HG03520 (cell line): ENCODE results near the gene CCAR1.
"Not testable (repeated sequence)": the region's sequence is repeated elsewhere in the genome, so short reads cannot be mapped to it uniquely, and the experiment has no call there.

Source experiments
- ATAC-seq: cut with Tn5 transposase; IDR thresholded peaks from one replicate; pipeline ENCODE4 v1.9.1; 2021; ENCODE audit warnings: mild to moderate bottlenecking, moderate library complexity; ENCODE audit not compliant: unreplicated experiment

CCAR1 gene

DNA sequence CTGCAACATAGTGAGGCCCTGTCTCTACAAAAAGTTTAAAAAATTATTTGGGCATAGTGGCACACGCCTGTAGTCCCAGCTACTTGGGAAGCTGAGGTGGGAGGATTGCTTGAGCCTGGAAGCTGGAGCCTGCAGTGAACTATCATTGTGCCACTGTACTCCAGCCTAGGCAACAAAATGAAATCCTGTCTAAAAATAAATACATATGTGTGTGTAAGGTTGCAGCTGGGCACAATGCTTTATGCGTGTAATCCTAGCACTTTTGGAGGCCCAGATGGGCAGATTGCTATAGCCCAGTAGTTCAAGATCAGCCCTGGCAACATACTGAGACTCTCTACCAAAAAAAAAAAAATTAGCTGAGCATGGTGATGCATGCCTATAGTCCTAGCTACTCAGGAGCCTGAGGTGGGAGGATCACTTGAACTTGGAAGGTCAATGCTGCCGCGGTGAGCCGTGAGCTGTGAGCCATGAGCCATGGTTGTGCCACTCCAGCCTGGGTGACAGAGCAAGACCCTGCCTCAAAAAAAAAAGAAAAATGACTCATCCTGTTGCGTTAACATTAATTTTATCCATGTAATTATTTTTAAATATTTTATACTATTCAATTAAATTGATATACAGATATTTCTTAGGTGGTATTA, 38.3 kb downstream of the CCAR1 start:
- ATAC-seq = no peak

DNA sequence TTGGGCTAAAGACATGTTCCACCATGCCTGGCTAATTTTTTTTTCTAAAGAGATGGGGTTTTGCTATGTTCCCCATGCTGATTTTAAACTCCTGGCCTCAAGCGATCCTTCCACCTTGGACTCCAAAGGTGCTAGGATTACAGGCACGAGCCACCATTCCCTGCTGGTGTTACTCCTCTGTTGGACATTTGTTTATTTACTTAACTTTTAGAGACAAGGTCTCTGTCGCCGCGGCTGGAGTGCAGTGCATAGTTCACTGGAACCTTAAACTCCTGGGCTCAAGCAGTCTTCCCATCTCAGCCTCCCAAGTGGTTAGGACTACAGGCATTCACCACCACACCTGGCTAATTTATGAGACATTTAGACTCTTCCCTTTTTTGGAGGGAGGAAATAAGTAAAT, 38.9 kb downstream of the CCAR1 start:
- no peak for ATAC-seq

DNA sequence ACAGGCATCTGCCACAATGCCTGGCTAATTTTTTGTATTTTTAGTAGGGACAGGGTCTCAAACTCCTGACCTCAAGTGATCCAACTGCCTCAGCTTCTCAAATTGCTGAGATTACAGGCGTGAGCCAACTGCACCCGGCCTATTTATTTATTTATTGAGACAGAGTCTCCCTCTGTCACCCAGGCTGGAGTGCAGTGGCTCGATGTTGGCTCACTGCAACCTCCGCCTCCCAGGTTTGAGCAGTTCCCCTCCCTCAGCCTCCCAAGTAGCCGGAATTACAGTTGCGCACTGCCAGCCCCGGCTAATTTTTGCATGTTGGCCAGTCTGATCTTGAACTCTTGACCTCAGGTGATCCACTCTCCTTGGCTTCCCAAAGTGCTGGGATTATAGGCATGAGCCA, 46.4 kb downstream of the CCAR1 start:
- not testable (repeated sequence) for ATAC-seq

DNA sequence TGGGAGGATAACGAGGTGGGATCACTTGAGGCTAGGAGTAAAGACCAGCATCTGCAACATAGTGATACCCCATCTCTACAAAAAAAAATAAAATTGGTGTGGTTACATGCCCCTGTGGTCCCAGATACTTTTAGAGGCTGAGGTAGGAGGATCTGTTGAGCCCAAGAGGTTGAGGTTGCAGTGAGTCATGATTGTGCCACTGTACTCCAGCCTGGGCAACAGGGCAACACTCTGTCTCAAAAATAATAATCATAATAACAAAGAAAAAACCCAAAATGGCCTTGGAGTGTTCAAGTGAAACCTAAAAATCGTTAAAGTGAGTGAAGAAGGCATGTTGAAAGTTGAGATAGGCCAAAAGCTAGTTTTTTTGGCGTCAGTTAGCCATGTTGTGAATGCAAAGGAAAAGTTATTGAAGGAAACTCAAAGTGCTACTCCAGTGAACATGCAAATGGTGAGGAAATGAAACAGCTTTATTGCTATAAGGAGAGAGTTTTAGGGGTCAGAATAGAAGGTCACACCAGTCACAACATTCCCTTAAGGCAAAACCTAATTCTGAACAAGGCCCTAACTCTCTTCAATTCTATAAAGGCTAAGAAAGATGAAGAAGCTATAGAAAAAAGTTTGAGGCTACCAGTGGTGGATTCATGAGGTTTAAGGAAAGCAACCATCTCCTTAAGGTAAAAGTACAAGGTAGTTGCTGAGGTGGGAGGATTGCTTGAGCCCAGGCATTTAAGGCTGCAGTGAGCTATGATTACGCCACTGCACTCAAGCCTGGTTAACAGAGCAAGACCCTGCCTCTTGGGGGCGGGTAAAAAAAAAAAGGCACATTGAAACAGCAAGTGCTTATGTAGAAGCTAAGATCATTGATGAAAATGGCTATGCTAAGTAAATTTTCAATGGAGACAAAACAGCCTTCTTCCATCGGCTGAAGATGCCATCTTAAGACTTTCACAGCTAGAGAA, 60.9 kb downstream of the CCAR1 start:
- ATAC-seq = no peak

DNA sequence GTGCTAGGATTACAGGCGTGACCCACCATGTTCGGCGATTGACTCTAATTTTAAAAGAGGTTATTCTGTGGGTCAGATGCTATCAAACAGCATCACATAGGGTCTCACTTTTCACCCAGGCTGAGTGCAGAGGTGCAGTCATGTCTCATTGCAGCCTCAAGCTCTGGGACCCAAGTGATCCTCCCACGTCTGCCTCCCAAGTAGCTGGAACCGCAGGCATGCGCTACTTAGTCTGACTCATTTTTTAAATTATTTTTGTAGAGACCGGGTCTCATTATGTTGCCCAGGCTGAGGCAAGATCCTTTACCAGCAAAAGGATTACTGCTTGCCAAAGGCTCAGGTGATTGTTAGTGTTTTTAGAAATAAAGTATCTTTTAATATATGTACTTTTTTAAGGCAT, 63.4 kb downstream of the CCAR1 start:
- ATAC-seq = no peak

DNA sequence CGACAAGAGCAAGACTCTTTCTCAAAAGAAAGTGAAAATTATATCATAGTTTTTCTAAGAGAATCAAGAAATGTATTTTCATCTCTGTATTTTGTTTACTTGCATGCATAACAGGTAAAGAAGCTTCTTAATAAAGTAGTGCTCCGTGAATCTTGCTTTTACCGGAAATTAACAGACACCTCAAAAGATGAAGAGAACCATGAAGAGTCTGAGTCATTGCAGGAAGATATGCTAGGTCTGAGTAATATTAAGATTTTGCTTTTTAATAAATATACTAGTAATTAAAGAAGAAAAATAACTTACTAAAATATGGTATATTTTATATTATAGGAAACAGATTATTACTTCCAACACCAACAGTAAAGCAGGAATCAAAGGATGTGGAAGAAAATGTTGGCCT, 66.8 kb downstream of the CCAR1 start:
- no peak for ATAC-seq

DNA sequence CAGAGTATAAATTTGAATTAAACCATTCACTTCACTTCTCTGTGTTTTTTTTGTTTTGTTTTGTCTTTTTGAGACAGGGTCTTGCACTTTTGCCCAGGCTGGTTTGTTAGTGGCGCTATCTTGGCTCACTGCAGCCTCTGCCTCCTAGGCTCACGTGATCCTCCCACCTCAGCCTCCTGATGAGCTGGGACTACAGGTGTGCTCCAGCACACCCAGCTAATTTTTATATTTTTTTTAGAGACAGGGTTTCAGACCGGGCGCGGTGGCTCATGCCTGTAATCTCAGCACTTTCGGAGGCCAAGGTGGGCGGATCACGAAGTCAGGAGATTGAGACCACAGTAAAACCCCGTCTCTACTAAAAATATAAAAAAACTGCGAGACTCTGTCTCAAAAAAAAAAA, 69.4 kb downstream of the CCAR1 start:
- ATAC-seq = no peak

DNA sequence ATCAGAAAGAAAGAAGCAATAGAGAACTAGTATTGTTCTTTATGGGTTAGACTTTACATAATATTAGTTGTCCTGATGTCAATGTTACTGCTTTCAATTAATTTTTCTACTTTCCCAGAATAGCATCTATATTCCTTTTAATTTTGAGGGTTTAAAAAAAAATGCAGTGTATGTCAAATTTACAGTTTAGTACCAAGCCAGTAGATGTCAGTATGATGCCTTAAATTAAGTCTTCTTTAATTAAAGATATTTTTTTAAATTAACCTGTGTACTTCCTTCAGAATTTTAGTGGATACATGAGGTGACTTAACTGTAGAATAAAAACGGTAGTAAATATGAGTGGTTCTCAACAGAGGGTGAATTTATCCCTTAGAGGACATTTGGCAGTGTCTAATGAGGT, 71.1 kb downstream of the CCAR1 start:
- ATAC-seq = no peak

DNA sequence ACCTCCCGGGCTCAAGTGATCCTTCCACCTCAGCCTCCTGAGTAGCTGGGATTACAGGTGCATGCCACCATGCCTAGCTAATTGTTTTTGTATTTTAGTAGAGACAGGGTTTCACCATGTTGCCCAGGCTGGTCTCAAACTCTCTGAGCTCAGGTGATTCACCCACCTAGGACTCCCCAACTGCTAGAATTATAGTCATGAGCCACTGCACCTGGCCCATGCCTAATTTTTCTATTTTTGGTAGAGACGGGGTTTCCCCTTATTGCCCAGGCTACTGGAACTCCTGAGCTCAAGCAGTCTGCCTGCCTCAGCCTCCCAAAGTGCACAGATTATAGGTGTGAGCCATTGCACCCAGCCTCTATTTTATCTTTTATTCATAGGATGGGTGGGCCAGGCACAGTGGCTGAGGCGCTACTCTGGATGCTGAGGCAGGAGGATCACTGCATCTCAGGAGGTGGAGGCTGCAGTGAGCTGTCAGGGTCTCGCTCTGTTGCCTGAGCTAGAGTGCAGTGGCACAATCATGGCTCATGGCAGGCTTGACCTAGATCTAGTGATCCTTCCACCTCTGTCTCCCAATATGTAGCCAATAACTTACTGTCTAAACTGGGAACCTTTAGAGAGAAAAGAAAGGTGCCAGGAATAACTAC, 75.0 kb downstream of the CCAR1 start:
- no peak for ATAC-seq

DNA sequence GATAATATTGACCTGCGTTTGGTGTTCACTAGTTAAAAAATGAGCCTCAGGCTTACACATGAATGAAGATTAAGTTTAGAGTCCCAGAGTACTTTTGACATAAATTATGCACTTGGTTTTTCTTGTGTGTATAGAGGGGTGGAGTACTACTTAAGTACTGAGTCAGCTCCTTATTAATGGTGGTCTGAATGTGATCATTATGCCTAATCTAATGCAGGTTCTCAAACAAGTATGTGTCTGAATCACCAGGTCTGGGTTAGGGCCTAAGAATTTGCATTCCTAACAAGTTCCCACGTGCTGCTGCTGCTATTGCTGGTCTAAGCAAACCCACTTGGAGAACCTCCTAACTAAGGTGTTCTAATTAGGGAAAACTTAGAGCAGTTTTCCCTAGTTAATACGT, 75.6 kb downstream of the CCAR1 start:
- no peak for ATAC-seq

DNA sequence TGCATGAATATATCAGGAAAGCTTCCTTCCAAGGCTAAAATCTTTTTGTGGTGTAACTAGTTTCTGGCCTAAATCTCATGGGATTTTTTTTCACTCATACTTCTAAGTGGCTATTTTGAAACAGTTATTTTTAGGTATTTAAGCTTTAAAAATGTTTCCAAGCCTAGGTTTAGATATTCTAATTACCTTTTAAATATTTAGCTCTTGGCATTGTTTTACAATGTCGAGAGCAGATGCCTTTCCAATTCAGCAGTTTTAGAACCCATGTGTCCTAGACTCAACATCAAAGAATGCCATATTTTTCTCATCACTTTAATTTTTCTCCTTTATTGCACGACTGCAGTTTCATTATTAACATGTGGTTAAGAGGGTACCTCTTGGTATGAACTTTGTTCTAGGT, 79.2 kb downstream of the CCAR1 start:
- ATAC-seq = no peak

DNA sequence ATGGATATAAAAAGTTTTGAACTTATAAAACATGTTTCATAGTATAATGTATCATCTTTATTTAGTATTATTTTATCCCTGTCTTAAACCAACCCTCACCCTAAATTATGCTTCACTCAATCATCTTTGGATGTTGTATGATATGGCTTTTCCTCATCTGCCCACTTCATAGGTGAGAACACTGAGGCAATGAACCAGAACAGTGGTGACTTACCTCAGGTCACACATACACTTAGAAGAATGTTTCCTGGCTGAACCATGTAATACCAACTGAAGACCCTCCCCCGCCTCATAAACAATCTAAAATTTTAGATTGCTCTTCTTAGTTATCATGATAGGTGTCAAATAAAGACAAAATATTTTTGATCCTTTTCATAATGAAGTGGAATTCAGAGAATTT, 83.7 kb downstream of the CCAR1 start:
- no peak for ATAC-seq

DNA sequence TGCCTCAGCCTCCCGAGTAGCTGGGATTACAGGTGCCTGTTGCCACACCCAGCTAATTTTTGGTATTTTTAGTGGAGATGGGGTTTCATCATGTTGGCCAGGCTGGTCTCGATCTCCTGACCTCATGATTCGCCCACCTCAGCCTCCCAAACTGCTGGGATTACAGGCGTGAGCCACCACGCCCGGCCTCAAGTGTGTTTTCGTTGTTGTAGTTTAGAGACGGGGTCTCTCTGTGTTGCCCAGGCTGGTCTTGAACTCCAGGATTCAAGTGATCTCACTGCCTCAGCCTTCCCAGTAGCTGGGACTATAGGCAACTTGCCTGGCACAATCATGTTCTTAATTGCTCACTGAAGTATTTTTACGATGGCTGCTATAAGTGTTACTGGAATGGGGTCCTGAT, 89.8 kb downstream of the CCAR1 start:
- ATAC-seq = not testable (repeated sequence)

DNA sequence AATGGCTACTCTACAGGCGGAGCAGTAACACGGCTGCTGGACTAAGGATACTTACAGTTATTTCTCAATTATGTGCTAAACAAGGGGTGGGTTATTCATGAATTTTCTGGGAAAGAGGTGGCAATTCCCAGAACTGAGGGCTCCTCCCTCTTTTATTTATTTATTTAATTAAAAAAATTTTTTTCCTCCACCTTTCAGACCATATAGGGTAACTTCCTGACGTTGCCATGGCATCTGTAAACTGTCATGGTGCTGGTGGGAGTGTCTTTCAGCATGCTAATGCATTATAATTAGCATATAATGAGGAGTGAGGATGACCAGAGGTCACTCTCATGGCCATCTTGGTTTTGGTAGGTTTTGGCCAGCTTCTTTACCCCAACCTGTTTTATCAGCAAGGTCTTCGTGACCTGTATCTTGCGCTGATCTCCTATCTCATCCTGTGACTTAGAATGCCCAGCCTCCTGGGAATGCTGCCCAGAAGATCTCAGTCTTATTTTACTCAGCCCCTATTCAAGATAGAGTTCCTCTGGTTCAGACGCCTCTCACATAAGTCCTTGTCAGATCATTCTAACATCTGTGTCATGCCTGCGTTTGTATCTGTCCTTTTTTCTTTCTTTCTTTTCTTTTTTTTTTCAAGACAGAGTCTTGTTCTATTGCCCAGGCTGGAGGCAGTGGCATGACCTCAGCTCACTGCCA, 90.4 kb downstream of the CCAR1 start:
- ATAC-seq = no peak

DNA sequence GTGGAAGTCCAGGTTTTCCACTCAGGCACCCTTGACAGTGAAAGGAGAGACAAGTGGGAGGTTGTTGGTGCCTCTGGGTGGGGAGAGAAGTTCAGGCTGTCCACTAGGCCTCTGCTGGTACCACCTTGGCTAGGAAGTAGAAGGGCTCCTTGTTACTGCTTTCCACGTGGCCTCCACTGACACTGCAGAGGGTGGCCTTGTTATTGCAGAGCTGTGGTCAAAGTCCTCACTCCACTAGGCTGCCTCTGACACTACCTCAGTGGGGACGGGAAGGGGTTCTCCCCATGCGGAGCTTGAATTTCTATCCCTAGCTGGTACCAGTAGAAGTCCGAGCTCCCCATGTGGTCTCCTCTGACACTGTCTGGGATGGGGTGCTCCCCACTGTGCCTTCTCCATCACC, 91.4 kb downstream of the CCAR1 start:
- ATAC-seq = no peak

DNA sequence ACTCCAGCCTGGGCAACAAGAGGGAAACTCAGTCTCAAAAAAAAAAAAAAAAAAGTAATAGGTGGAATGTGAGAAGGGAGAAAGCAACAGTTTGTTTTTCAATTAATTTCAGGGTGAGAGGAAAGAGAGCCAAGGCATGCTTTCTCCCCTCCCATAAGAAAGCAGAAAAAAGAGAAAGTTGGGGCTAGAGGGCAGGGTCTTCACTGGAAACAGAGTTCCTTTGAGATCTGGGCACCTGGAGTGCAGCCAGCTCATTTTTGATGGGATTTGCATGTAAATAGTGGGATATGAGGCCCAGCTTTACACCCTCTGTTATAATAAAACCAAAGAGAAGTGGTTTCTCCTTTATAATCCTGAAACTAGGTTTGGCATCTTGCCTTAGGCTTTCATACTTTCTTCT, 92.5 kb downstream of the CCAR1 start:
- ATAC-seq = no peak

DNA sequence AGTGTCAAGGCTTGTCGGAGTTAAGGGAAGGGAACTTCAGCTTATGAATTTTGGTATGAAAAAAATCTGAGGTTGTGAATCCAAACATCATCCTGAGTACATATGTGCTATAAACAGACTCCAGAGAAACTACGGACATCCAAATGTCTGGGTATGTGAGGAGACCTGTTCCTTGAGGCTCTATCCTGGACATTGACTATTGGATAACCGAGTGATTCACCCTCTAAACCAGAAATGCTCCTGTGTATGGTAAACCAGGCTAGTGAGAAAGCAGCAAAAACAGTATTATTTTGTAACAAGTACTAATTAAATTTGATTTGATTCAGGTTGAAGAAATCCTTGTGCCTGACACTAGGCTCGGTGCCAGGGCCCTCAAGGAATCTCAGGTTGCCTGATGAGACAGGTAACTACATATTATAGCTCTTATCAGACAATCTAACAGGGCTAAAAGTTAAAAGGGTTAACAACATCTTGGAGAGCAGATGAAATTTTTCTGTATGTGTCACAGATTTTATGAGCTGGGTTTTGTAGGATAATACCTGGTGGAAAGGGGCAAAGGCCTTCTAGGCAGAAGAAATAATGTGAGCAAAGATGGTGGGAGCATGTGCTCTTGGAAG, 95.9 kb downstream of the CCAR1 start:
- no peak for ATAC-seq

DNA sequence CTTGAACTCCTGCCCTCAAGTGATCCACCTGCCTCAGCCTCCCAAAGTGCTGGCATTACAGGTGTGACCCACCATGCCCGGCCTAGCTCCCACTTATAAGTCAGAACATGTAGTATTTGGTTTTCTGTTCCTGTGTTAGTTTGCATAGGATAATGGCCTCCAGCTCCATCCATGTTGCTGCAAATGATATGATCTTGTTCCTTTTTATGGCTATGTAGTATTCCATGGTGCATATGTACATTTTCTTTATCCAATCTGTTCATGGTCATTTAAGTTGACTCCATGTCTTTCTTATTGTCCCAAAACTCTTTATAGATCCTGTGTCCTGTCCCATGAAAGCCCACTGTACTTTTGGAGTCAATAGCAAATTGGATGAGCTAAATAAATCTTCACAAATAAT, 99.3 kb downstream of the CCAR1 start:
- not testable (repeated sequence) for ATAC-seq

DNA sequence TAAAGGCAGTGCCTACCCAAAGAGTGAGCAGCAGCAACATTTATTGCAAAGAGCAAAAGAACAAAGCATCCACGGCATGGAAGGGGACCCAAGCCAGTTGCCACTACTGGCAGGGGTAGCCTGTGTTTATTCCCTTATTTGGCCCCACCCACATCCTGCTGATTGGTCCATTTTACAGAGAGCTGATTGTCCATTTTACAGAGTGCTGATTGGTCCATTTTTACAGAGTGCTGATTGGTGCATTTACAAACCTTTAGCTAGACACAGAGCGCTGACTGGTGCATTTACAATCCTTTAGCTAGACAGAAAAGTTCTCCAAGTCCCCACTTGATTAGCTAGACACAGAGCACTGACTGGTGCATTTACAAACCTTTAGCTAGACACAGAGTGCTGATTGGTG, 101.6 kb downstream of the CCAR1 start:
- ATAC-seq = not testable (repeated sequence)

DNA sequence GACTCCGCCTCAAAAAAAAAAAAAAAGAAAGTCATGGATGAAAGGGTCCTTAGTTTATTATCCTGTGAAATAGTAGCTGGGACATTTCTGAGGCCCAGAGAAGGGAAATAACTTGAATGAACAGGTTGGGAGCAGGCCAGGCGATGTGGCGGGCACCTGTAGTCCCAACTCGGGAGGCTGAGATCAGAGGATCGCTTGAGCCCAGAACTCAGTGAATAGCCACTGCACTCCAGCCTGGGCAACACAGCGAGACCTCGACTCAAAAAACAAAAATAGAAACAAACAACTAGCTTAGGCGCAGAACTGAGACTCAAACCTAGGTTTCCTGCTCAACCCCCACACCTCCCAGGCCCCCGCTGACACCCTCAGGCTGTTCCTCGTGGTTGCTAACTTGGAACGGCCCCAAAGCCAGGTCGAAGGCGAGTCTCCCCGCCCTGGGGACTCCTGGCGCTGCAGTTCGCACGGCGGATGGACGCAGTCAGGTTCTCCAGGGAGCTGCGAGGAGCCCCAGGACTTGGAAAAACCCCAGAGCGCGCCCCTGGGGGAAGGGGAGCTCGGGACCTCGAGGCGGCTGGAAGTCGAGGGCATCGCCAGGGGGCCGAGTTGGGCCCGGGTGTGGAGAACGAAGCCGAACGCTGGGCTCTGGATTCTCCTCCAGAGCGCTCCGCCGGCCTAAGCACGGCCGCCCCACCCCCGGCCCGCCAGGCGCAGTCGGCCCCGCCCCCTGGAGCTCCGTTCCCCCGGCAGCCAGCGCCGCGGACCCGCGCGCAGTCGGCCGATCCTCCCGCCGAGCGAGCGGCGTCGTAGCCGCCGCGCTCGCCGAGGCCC, 105.9 kb downstream of the CCAR1 start, which contains the start of gene STOX1:
TSS of gene STOX1 (plus strand) at position 768 of the 828 bp plus-strand sequence. CDS start 93 bp downstream, outside the sequence.
- no peak for ATAC-seq
